ENCODE results near the gene TMC1. TPM values are rescaled to one million over a fixed set of nuclear protein-coding genes. Genes with fewer than 3 reads are reported as not detected.
A peak's percentile ranks its signal among the peaks of the same experiment; 100 is the strongest.

TMC1 gene
- total RNA-seq, 1 experiment from 2014 or later: not detected

- H3K27ac Mint-ChIP-seq (ENCODE audit: low read depth, unreplicated experiment): no peak overlapping the region
- no TSS peak for BruUV-seq (replicated peaks)
- no peaks in the 10 kb centered on the region for H3K36me3 Mint-ChIP-seq (ENCODE audit: insufficient read depth, unreplicated experiment)
- TF ChIP-seq CTCF (IDR thresholded peaks at IDR 0.05; ENCODE audit: unreplicated experiment): no peak
- no peaks in the 10 kb centered on the region for H3K27me3 Mint-ChIP-seq (ENCODE audit: insufficient read depth, unreplicated experiment)
- no peak for DNase-seq (ENCODE audit: unreplicated experiment)
- intact Hi-C loops (cut with micrococcal nuclease): no loop called here
- no peaks in the 10 kb centered on the region for H3K9me3 Mint-ChIP-seq (ENCODE audit: unreplicated experiment)
- ChIA-PET POLR2A (no interaction called here), CTCF (no interaction called here)
- H3K4me3 Mint-ChIP-seq (ENCODE audit: unreplicated experiment): no peak overlapping the region
- H3K4me1 Mint-ChIP-seq (ENCODE audit: insufficient read depth, unreplicated experiment): peaks cover 9% of the 10 kb centered on the region
These were observed 268.5 kb downstream of the TMC1 start for GRCh38 chr9:72789885-72790284.

GRCh38 chr9:72790989-72791388 is 269.6 kb downstream of the TMC1 start:
- no peak for DNase-seq (ENCODE audit: unreplicated experiment)
- POLR2A ChIA-PET: no interaction called here
- H3K9me3 Mint-ChIP-seq (ENCODE audit: unreplicated experiment): no peaks in the 10 kb centered on the region
- no peak overlapping the region for H3K27ac Mint-ChIP-seq (ENCODE audit: low read depth, unreplicated experiment)
- no peaks in the 10 kb centered on the region for H3K27me3 Mint-ChIP-seq (ENCODE audit: insufficient read depth, unreplicated experiment)
- intact Hi-C loops (cut with micrococcal nuclease): no loop called here
- no TSS peak for BruUV-seq (replicated peaks)
- H3K36me3 Mint-ChIP-seq (ENCODE audit: insufficient read depth, unreplicated experiment): no peaks in the 10 kb centered on the region
- TF ChIP-seq CTCF (IDR thresholded peaks at IDR 0.05; ENCODE audit: unreplicated experiment): no peak
- CTCF ChIA-PET: no interaction called here
- H3K4me3 Mint-ChIP-seq (ENCODE audit: unreplicated experiment): no peak overlapping the region
- H3K4me1 Mint-ChIP-seq (ENCODE audit: insufficient read depth, unreplicated experiment): peaks cover 9% of the 10 kb centered on the region

- intact Hi-C loops (cut with micrococcal nuclease): no loop called here
- H3K36me3 Mint-ChIP-seq (ENCODE audit: insufficient read depth, unreplicated experiment): no peaks in the 10 kb centered on the region
- H3K9me3 Mint-ChIP-seq (ENCODE audit: unreplicated experiment): no peaks in the 10 kb centered on the region
- H3K4me3 Mint-ChIP-seq (ENCODE audit: unreplicated experiment): no peak overlapping the region
- H3K4me1 Mint-ChIP-seq (ENCODE audit: insufficient read depth, unreplicated experiment): peaks cover 9% of the 10 kb centered on the region
- POLR2A ChIA-PET: no interaction called here
- no peaks in the 10 kb centered on the region for H3K27me3 Mint-ChIP-seq (ENCODE audit: insufficient read depth, unreplicated experiment)
- DNase-seq (ENCODE audit: unreplicated experiment): no peak
- no peak overlapping the region for H3K27ac Mint-ChIP-seq (ENCODE audit: low read depth, unreplicated experiment)
- CTCF ChIA-PET: interaction anchor here (0.5 kb wide), 1 partner anchor 66 kb away, joined by 3 read pairs; no protein-coding TSS in a partner anchor
- no TSS peak for BruUV-seq (replicated peaks)
- no peak for TF ChIP-seq CTCF (IDR thresholded peaks at IDR 0.05; ENCODE audit: unreplicated experiment)
These were observed 270.0 kb downstream of the TMC1 start for GRCh38 chr9:72791436-72791835.

DNA sequence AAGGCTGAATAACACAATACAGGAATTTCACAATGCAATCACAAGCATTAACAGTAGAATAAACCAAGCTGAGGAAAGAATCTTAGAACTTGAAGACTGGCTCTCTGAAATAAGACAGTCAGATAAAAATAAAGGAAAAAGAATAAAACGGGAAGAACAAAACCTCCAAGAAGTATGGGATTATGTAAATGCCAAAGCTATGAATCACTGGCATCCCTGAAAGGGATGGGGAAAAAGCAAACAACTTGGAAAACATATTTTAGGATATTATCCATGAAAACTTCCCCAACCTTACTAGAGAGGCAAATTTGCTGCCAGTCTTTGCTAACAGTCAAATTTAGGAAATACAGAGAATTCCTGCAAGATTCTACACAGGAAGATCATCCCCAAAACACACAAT is 273.5 kb downstream of the TMC1 start:
- BruUV-seq (replicated peaks): no TSS peak
- POLR2A ChIA-PET: interaction anchor here (0.6 to 1.6 kb wide), 2 partner anchors 22 to 40 kb away, joined by 3 to 4 read pairs; no protein-coding TSS in a partner anchor
- Mint-ChIP-seq H3K4me3 (ENCODE audit: unreplicated experiment) (no peak overlapping the region), H3K36me3 (ENCODE audit: insufficient read depth, unreplicated experiment) (no peaks in the 10 kb centered on the region), H3K9me3 (ENCODE audit: unreplicated experiment) (peaks cover 10% of the 10 kb centered on the region), H3K27me3 (ENCODE audit: insufficient read depth, unreplicated experiment) (no peaks in the 10 kb centered on the region), H3K4me1 (ENCODE audit: insufficient read depth, unreplicated experiment) (peaks cover 2% of the 10 kb centered on the region), H3K27ac (ENCODE audit: low read depth, unreplicated experiment) (no peak overlapping the region)
- TF ChIP-seq CTCF (IDR thresholded peaks at IDR 0.05; ENCODE audit: unreplicated experiment): no peak
- intact Hi-C loops (cut with micrococcal nuclease): no loop called here
- CTCF ChIA-PET: interaction anchor here (0.5 to 1.8 kb wide), 3 partner anchors 28 to 686 kb away, joined by 3 to 4 read pairs (median 3); no protein-coding TSS in a partner anchor
- peak; percentile 5 for DNase-seq (ENCODE audit: unreplicated experiment)
